Measurements from ENCODE around the gene DOCK10. TPM values are rescaled to one million over a fixed set of nuclear protein-coding genes. Genes with fewer than 3 reads are reported as not detected.

The DOCK10 gene
- total and polyA plus RNA-seq, 2 donors (not counting 1 experiment from before 2014, with no cell fraction given), result 49.5 to 139 TPM

DNA sequence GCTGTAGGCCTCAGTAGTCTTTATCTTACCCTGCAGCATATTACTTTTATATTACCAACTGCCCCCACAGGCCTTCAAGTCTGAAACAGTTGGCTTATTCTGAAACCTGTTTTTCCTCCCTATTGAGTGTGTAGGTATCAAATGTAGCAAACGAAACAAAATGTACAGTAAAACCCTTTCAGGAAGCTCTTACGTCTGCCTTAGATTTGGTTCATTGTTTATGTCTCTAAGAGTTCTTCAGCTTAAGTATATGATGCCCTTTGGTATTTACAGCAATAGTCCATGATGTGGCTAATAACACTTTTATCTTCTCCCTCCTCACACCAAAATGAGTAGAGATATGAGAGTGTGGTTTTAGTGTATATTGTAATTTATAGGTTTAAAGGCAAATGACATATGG, 108.8 kb downstream of the DOCK10 start:
- Histone ChIP-seq H3K4me3 (ENCODE audit: control extremely low read depth in 1 of 5, extremely low read depth in 1 of 5, insufficient read depth in 1 of 5, low read depth in 2 of 5, low read length in 4 of 5) (no peak overlapping the region), H3K27ac (ENCODE audit: low read length in 2 of 2) (peak overlapping the region in 1 of 2 donors; percentile 35), H4K20me1 (ENCODE audit: control insufficient read depth, insufficient read depth, low read length, poor library complexity, severe bottlenecking) (no peaks in the 10 kb centered on the region), H3K4me2 (replicated peaks; ENCODE audit: low read depth, low read length, poor library complexity, severe bottlenecking) (no peak overlapping the region), H3K79me2 (ENCODE audit: control insufficient read depth, insufficient read depth, low read length) (peaks cover 89% of the 10 kb centered on the region), H3K27me3 (replicated peaks in 1 of 4; ENCODE audit: control extremely low read depth in 1 of 4, control insufficient read depth in 3 of 4, insufficient read depth in 4 of 4, low read length in 3 of 4) (no peaks in the 10 kb centered on the region), H3K9ac (ENCODE audit: low read length) (no peak overlapping the region), H3K36me3 (replicated peaks in 1 of 2; ENCODE audit: control extremely low read depth in 1 of 2, control insufficient read depth in 1 of 2, extremely low read depth in 1 of 2, insufficient read depth in 2 of 2, low read length in 1 of 2) (peaks cover 0 to 34% of the 10 kb centered on the region in 2 experiments), H3K9me3 (ENCODE audit: control extremely low read depth in 1 of 3, control insufficient read depth in 2 of 3, insufficient read depth in 1 of 3, low read length in 2 of 3) (no peaks in the 10 kb centered on the region), H3K4me1 (ENCODE audit: control insufficient read depth in 2 of 2, insufficient read depth in 2 of 2, low read length in 2 of 2) (peaks cover 53 to 59% of the 10 kb centered on the region in 2 donors), H2AFZ (ENCODE audit: insufficient read depth, low read depth, low read length, poor library complexity, severe bottlenecking) (no peak overlapping the region)
- TF ChIP-seq EZH2 (IDR thresholded peaks at IDR 0.05; ENCODE audit: borderline replicate concordance, insufficient read depth, low read depth, low read length, poor library complexity, severe bottlenecking), result no peak
- TF ChIP-seq, protein P1, sequence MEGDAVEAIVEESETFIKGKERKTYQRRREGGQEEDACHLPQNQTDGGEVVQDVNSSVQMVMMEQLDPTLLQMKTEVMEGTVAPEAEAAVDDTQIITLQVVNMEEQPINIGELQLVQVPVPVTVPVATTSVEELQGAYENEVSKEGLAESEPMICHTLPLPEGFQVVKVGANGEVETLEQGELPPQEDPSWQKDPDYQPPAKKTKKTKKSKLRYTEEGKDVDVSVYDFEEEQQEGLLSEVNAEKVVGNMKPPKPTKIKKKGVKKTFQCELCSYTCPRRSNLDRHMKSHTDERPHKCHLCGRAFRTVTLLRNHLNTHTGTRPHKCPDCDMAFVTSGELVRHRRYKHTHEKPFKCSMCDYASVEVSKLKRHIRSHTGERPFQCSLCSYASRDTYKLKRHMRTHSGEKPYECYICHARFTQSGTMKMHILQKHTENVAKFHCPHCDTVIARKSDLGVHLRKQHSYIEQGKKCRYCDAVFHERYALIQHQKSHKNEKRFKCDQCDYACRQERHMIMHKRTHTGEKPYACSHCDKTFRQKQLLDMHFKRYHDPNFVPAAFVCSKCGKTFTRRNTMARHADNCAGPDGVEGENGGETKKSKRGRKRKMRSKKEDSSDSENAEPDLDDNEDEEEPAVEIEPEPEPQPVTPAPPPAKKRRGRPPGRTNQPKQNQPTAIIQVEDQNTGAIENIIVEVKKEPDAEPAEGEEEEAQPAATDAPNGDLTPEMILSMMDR (IDR thresholded peaks at IDR 0.05), result no peak
- H3K4me3 Mint-ChIP-seq, result no peak overlapping the region
- intact Hi-C loops (cut with micrococcal nuclease), result loop anchor here (5.0 to 10.0 kb wide), 2 partner anchors 109 to 1861 kb away; partner anchors contain the start of genes DOCK10 and IRS1
- no peaks in the 10 kb centered on the region for H3K27me3 Mint-ChIP-seq
- H3K27ac Mint-ChIP-seq, result peak overlapping the region; percentile 60
- ATAC-seq (ENCODE audit: low read depth) (no peak), DNase-seq (no peak)
- H3K4me1 Mint-ChIP-seq, result peaks cover 84% of the 10 kb centered on the region
- CTCF ChIA-PET, result interaction anchor here (0.7 to 8.7 kb wide), 5 partner anchors 13 to 118 kb away, joined by 3 to 124 read pairs (median 4); no protein-coding TSS in a partner anchor
- POLR2A ChIA-PET, result interaction anchor here (0.6 kb wide), 1 partner anchor 33 kb away, joined by 3 read pairs; no protein-coding TSS in a partner anchor
- no CpG with 5 or more reads among the region's 2 CpGs for WGBS (ENCODE audit: insufficient coverage)
- no peaks in the 10 kb centered on the region for H3K9me3 Mint-ChIP-seq (ENCODE audit: insufficient read depth)

DNA sequence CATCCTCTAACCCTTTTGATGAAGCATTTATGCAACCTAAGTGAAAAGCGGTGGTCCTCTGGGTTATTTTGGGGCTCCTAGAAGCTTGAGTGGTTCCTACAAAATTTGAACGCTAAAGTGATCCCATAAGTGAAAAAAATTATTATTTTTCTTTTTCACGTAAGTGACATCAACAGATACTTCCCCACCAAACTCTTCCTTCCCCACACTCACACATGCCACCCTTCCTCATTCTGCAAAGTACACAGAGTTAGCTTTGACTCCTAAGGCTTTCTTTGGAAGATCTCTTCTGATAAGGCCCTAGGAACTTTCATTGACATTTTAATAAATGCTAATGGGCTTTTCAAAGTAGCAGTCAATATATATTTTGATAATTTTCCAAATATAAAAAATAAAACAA, 109.7 kb downstream of the DOCK10 start:
- peak overlapping the region; percentile 8 for H3K4me3 Mint-ChIP-seq
- peak overlapping the region in 1 of 2 donors; percentile 20 for H3K27ac ChIP-seq (ENCODE audit: low read length in 2 of 2)
- POLR2A ChIA-PET, result no interaction called here
- DNase-seq, result no peak
- no peaks in the 10 kb centered on the region for H4K20me1 ChIP-seq (ENCODE audit: control insufficient read depth, insufficient read depth, low read length, poor library complexity, severe bottlenecking)
- CTCF ChIA-PET, result interaction anchor here (0.6 to 8.7 kb wide), 8 partner anchors 10 to 726 kb away, joined by 3 to 124 read pairs (median 4); no protein-coding TSS in a partner anchor
- no peak for ATAC-seq (ENCODE audit: low read depth)
- H3K27ac Mint-ChIP-seq, result peak overlapping the region; percentile 79
- no peaks in the 10 kb centered on the region for H3K27me3 ChIP-seq (replicated peaks in 1 of 4; ENCODE audit: control extremely low read depth in 1 of 4, control insufficient read depth in 3 of 4, insufficient read depth in 4 of 4, low read length in 3 of 4)
- H3K9ac ChIP-seq (ENCODE audit: low read length), result no peak overlapping the region
- no peaks in the 10 kb centered on the region for H3K9me3 ChIP-seq (ENCODE audit: control extremely low read depth in 1 of 3, control insufficient read depth in 2 of 3, insufficient read depth in 1 of 3, low read length in 2 of 3)
- TF ChIP-seq, protein P1 (IDR thresholded peaks at IDR 0.05), result no peak
- TF ChIP-seq EZH2 (IDR thresholded peaks at IDR 0.05; ENCODE audit: borderline replicate concordance, insufficient read depth, low read depth, low read length, poor library complexity, severe bottlenecking), result no peak
- H3K36me3 ChIP-seq (replicated peaks in 1 of 2; ENCODE audit: control extremely low read depth in 1 of 2, control insufficient read depth in 1 of 2, extremely low read depth in 1 of 2, insufficient read depth in 2 of 2, low read length in 1 of 2), result peaks cover 0 to 43% of the 10 kb centered on the region in 2 experiments
- peaks cover 84% of the 10 kb centered on the region for H3K4me1 Mint-ChIP-seq
- no peaks in the 10 kb centered on the region for H3K9me3 Mint-ChIP-seq (ENCODE audit: insufficient read depth)
- 0% methylated on average over 1 of the region's 3 CpGs for WGBS (ENCODE audit: insufficient coverage)
- intact Hi-C loops (cut with micrococcal nuclease), result loop anchor here (5.0 to 10.0 kb wide), 2 partner anchors 110 to 1862 kb away; partner anchors contain the start of genes DOCK10 and IRS1
- H3K27me3 Mint-ChIP-seq, result no peaks in the 10 kb centered on the region
- H2AFZ ChIP-seq (ENCODE audit: insufficient read depth, low read depth, low read length, poor library complexity, severe bottlenecking), result no peak overlapping the region
- H3K4me2 ChIP-seq (replicated peaks; ENCODE audit: low read depth, low read length, poor library complexity, severe bottlenecking), result peak overlapping the region; percentile 4
- peaks cover 53 to 59% of the 10 kb centered on the region in 2 donors for H3K4me1 ChIP-seq (ENCODE audit: control insufficient read depth in 2 of 2, insufficient read depth in 2 of 2, low read length in 2 of 2)
- peaks cover 91% of the 10 kb centered on the region for H3K79me2 ChIP-seq (ENCODE audit: control insufficient read depth, insufficient read depth, low read length)
- H3K4me3 ChIP-seq (ENCODE audit: control extremely low read depth in 1 of 5, extremely low read depth in 1 of 5, insufficient read depth in 1 of 5, low read depth in 2 of 5, low read length in 4 of 5), result no peak overlapping the region
